Kidney epithelial cell (primary cell): Measurements from ENCODE around the gene PRKCQ. TPM values are rescaled to one million over a fixed set of nuclear protein-coding genes. Genes with fewer than 3 reads are reported as not detected.
A peak's percentile ranks its signal among the peaks of the same experiment; 100 is the strongest.

Source experiments
- DNase-seq: peaks from one replicate; pipeline ENCODE4 v3.0.0-alpha.2; 2010; ENCODE audit warnings: low read depth
- H3K27me3 ChIP-seq: 2 replicates; pipeline ENCODE4 v1.6.0; 2011; ENCODE audit warnings: low read length; ENCODE audit not compliant: control insufficient read depth, insufficient read depth
- H3K36me3 ChIP-seq: 2 replicates; pipeline ENCODE4 v1.5.1; 2011; ENCODE audit warnings: low read length; ENCODE audit not compliant: control insufficient read depth, insufficient read depth
- H3K4me3 ChIP-seq: 2 replicates; pipeline ENCODE4 v1.5.1; 2011; ENCODE audit warnings: low read depth, mild to moderate bottlenecking, control low read depth, low read length
- total RNA-seq: library from RNA; depleted of rRNA; stranded (reverse); fragments of >200 nt; gene quantifications from 2 replicates; pipeline ENCODE4 v1.2.3, GENCODE V29; 2015
- TF ChIP-seq, protein P1 (sequence below): IDR thresholded peaks from 2 replicates; pipeline ENCODE4 v1.5.1; 2011; ENCODE audit warnings: mild to moderate bottlenecking, moderate library complexity, low read length, control low read depth, inconsistent platforms; ENCODE audit not compliant: insufficient read depth, poor library complexity, severe bottlenecking

PRKCQ gene
- total RNA-seq, 1 donor from 2014 or later, result 8.1 TPM

DNA sequence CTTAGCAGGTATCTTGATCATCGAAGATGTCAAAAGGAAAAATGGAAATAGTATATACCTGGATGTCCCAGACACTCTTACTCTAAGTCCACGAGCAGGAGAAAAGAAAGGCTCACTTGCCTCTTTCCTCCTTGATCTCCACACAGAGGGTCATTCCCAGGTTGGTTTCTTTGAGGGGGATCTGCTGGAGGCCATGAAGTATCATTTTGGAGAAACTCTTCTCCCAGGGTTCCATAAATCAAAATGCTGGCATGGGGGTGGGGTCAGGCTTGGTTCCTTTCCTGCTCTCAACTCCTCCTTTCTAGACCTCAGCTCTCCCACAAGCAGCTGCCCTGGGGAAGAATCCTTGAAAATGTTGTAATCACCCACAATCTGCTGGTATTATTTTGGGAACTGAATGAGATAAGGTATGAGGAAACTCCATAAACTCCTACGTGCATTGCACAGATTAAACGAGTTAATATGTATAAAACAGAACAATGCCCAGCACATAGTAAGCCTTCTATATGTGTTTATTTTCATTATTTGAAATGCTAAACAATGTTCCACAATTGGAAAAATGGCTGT, 54.4 kb downstream of the PRKCQ start:
- TF ChIP-seq, protein P1, sequence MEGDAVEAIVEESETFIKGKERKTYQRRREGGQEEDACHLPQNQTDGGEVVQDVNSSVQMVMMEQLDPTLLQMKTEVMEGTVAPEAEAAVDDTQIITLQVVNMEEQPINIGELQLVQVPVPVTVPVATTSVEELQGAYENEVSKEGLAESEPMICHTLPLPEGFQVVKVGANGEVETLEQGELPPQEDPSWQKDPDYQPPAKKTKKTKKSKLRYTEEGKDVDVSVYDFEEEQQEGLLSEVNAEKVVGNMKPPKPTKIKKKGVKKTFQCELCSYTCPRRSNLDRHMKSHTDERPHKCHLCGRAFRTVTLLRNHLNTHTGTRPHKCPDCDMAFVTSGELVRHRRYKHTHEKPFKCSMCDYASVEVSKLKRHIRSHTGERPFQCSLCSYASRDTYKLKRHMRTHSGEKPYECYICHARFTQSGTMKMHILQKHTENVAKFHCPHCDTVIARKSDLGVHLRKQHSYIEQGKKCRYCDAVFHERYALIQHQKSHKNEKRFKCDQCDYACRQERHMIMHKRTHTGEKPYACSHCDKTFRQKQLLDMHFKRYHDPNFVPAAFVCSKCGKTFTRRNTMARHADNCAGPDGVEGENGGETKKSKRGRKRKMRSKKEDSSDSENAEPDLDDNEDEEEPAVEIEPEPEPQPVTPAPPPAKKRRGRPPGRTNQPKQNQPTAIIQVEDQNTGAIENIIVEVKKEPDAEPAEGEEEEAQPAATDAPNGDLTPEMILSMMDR, result no peak
- Histone ChIP-seq H3K4me3 (no peak overlapping the region), H3K36me3 (no peaks in the 10 kb centered on the region), H3K27me3 (no peaks in the 10 kb centered on the region)
- DNase-seq, result no peak

- H3K27me3 ChIP-seq, result no peaks in the 10 kb centered on the region
- no peaks in the 10 kb centered on the region for H3K36me3 ChIP-seq
- no peak overlapping the region for H3K4me3 ChIP-seq
- TF ChIP-seq, protein P1, result no peak
- DNase-seq, result peak; percentile 25
These were observed 57.8 kb downstream of the PRKCQ start for GRCh38 chr10:6522230-6522629.

GRCh38 chr10:6520138-6520537, 59.9 kb downstream of the PRKCQ start:
- TF ChIP-seq, protein P1, result no peak
- no peaks in the 10 kb centered on the region for H3K36me3 ChIP-seq
- no peak for DNase-seq

DNA sequence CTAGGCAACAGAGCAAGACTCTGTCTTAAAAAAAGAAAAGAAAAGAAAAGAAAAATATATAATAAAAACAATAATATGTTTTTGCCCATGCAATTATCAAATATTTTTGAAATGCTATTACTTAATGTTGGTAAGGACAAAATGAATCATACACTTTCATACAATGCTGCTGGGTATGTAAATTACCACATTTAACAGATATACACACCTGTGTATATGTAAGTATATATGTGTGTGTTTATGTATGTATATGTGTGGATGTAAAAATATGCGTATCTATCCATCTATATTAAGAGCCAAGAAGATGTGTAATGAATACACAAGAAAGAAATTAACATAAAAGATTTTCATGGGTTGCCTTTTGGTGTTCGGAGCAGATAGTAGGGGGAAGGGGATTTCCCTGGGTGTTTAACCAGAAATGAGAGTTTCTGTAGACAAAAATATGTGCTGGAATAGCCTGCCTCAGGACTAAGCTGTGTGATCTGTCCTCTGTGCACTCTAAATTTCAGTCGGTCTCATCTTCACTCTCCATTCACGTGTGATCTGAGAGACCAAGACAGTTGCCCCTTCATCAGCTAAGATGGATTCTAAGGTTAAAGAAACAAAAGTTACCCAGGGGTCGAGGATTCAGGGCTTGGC, 61.2 kb downstream of the PRKCQ start:
- Histone ChIP-seq H3K27me3 (no peaks in the 10 kb centered on the region), H3K4me3 (no peak overlapping the region), H3K36me3 (no peaks in the 10 kb centered on the region)
- TF ChIP-seq, protein P1, result no peak
- DNase-seq, result no peak

More at GRCh38 chr10:6520138-6520537, 59.9 kb downstream of the PRKCQ start:
- Histone ChIP-seq H3K4me3 (no peak overlapping the region), H3K27me3 (no peaks in the 10 kb centered on the region)

GRCh38 chr10:6516929-6517284, 63.2 kb downstream of the PRKCQ start:
- TF ChIP-seq, protein P1, result no peak
- H3K36me3 ChIP-seq, result no peaks in the 10 kb centered on the region

GRCh38 chr10:6516281-6516928, 63.7 kb downstream of the PRKCQ start:
- no peaks in the 10 kb centered on the region for H3K27me3 ChIP-seq
- TF ChIP-seq, protein P1, result no peak
- no peak overlapping the region for H3K4me3 ChIP-seq
- no peak for DNase-seq
- H3K36me3 ChIP-seq, result no peaks in the 10 kb centered on the region

More at GRCh38 chr10:6516929-6517284, 63.2 kb downstream of the PRKCQ start:
- no peak for DNase-seq
- no peak overlapping the region for H3K4me3 ChIP-seq
- H3K27me3 ChIP-seq, result no peaks in the 10 kb centered on the region
